GM23338 (cell line): ENCODE data around the gene HPS3.

Experiments
- EZH2 ChIP-seq: fragments of 200-600 bp; sonication (generic); IDR thresholded peaks from one replicate; pipeline ENCODE4 v1.8.0; 2017; ENCODE audit warnings: antibody characterized with exemption, mild to moderate bottlenecking, low read depth; ENCODE audit not compliant: unreplicated experiment
- EZH2phosphoT487 ChIP-seq: fragments of 200-600 bp; sonication (generic); IDR thresholded peaks from one replicate; pipeline ENCODE4 v1.8.1; 2018; ENCODE audit warnings: antibody characterized with exemption; ENCODE audit not compliant: unreplicated experiment
- JUNB ChIP-seq: IDR thresholded peaks from one replicate; pipeline ENCODE4 v1.6.1; 2016; ENCODE audit warnings: antibody characterized with exemption; ENCODE audit not compliant: unreplicated experiment
- NANOG ChIP-seq: IDR thresholded peaks from 2 replicates; pipeline ENCODE4 v1.6.1; 2016; ENCODE audit warnings: antibody characterized with exemption, borderline replicate concordance
- POLR2AphosphoS5 ChIP-seq: IDR thresholded peaks from 2 replicates; pipeline ENCODE4 v1.6.1; 2016; ENCODE audit warnings: antibody characterized with exemption, low read depth
- REST ChIP-seq: IDR thresholded peaks from one replicate; pipeline ENCODE4 v1.6.1; 2018; ENCODE audit warnings: antibody characterized with exemption; ENCODE audit not compliant: unreplicated experiment
- TF ChIP-seq, protein P1 (sequence below), 2 experiments: fragments of 200-600 bp in 1 of 2; sonication (generic) in 1 of 2; conservative IDR thresholded peaks; 2 replicates each; pipeline versions ENCODE4 v1.5.1 to v1.6.1; 2016 to 2017; ENCODE audit warnings: antibody characterized with exemption in 2 of 2, low read depth in 2 of 2, mild to moderate bottlenecking in 2 of 2, moderate library complexity in 1 of 2

DNA sequence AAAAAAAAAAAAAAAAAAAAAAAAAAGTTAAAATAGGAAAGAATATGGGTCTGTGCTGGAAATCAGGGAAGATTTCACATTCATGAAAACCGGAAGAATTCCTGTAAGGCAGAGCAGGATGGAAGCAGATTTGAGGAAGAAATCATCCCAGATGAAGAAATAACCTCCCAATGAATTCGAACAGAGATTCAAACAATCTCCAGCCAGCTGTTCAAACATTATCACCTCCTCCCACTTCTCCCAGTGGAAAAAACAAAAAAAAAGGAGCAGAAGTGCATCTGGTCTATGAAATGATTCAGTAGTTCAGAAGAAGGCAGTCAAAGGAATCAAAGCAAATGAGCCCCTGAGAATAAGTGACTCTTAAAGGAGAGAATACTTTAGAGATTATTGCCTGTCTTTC is 59.1 kb downstream of the HPS3 start:
- no peak for TF ChIP-seq POLR2AphosphoS5
- TF ChIP-seq, protein P1, sequence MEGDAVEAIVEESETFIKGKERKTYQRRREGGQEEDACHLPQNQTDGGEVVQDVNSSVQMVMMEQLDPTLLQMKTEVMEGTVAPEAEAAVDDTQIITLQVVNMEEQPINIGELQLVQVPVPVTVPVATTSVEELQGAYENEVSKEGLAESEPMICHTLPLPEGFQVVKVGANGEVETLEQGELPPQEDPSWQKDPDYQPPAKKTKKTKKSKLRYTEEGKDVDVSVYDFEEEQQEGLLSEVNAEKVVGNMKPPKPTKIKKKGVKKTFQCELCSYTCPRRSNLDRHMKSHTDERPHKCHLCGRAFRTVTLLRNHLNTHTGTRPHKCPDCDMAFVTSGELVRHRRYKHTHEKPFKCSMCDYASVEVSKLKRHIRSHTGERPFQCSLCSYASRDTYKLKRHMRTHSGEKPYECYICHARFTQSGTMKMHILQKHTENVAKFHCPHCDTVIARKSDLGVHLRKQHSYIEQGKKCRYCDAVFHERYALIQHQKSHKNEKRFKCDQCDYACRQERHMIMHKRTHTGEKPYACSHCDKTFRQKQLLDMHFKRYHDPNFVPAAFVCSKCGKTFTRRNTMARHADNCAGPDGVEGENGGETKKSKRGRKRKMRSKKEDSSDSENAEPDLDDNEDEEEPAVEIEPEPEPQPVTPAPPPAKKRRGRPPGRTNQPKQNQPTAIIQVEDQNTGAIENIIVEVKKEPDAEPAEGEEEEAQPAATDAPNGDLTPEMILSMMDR (conservative IDR thresholded peaks at IDR 0.05; ENCODE audit: low read depth in 2 of 2): no peak
- no peak for TF ChIP-seq EZH2
- no peak for TF ChIP-seq REST
- no peak for TF ChIP-seq NANOG
- TF ChIP-seq EZH2phosphoT487: no peak
- TF ChIP-seq JUNB: no peak
